K562 treated with DMSO at 1 percent for 48 hours (cell line): ENCODE results near the gene EPB41L5. TPM values are rescaled to one million over a fixed set of nuclear protein-coding genes. Genes with fewer than 3 reads are reported as not detected.

Source experiments
- total RNA-seq: library from RNA; unstranded; fragments of 300-600 nt; gene quantifications from 2 replicates; pipeline ENCODE4 v1.2.3, GENCODE V29; 2022; ENCODE audit warnings: low replicate concordance; ENCODE audit errors: extremely low read depth

EPB41L5 gene
- total RNA-seq = not detected in 2 replicates

DNA sequence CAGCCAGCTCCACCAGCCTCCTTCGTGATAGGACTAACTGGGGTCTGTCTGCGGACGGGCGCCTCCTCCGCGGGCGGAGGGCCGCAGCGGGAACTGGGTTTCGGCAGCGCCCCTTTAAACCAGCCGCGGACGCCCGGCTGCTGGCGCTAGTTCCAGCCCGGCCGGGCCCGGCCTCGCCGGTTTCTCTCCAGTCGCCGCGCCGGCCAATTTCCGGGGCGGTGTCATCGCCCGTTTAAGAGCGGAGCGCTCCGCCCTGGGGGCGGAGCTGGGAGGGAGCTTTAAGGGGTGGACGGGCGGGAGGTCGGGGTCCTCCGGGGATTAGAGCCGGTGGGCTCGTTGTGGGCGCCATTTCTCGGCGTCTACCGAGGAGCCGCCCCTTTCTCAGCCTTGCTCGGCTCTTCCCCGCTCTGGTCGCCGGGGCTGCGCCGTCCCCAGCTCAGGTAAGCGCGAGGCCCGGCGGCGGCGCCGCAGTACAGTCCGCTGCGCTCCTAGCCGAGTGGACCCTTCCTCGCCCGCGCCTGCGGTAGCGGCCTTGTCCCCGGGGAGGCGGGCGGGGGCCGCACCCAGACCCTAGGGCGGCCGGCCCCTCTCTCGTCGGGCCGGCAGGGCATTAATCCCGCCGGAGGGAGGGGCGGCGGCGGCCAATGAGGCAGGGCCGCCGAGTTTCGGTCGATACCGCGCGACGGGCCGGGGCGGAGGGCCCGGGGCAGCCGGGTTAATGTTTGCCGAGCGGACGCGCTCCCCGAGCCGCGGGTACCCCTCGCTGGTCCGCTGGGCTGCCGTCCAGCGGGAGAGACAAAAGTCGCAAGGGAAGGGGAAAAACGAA, at the start of gene EPB41L5:
EPB41L5 (plus strand) TSS at position 307 of the 826 bp plus-strand sequence. CDS start 6,008 bp downstream, outside the sequence.

DNA sequence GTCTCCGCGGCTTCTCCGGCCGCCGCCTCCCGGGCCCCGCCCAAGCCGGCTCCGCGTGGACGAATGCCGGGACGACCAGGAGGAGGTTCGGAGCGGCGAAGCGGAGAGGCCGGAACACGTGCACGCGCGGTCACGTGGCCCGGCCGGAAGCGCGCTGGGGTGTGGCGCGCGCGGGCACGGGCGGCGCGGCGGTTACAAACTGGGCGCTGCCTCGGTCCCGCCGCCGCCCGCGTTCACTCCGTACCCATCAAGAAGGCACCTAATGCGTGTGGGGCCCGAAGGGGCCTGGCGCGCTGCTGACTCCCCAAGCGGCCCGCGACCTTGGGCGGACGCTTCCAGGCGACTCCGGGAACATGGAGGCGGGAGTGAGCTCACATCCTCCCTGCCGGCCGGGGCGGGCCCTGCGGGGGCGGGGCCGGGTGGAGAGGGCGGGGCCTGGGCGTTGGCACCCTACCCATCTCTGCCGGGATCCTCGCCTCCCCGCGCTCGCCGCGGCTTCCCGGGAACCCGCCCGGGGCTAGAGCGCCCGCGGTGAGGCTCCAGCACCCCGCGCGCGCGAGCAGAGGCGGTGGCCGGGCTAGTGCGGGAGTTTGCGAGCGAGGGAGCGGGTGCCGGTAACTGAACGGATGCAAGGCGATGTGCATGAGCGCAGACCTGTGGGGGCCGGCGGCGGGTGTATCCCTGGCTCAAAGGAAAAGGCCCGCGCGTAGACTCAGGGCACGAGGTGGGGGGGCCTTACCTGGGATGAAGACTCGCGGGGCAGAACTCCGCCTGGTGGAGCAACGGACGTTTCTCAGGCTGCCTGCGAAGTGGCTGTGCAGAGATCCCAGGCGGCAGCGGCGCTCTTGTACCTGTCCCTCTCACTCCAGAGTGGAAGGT, 210.4 kb downstream of the EPB41L5 start, which contains the start of gene TMEM185B:
TMEM185B (minus strand) TSS at position 367 of the 879 bp plus-strand sequence. CDS start 424 bp downstream, outside the sequence.

Other genes with a start within 250 kb of the EPB41L5 start
- not detected in 2 replicates for gene TMEM185B, start 210.3 kb downstream of the EPB41L5 start, total RNA-seq
- not detected in 2 replicates for gene RALB, start 239.8 kb downstream of the EPB41L5 start, total RNA-seq